ENCODE results near the gene BRCA2.

- TF ChIP-seq CTCF (IDR thresholded peaks at IDR 0.05) (no peak), POLR2A (IDR thresholded peaks at IDR 0.05) (no peak)
Measured at GRCh38 chr13:32314271-32315237, 754 bp upstream of the BRCA2 start.

Measured in body of pancreas (tissue), 4 donors.